Thyroid gland (tissue), 4 donors: Measurements from ENCODE around the gene CAPN5.

Source experiments
- POLR2A ChIP-seq, 2 donors: fragments of 450-650 bp; IDR thresholded peaks; one replicate each; pipeline ENCODE4 v1.6.1; 2017; ENCODE audit warnings: antibody characterized with exemption in 2 of 2, mild to moderate bottlenecking in 2 of 2, moderate library complexity in 1 of 2
- TF ChIP-seq, protein P1 (sequence below), 6 experiments: fragments of 200-600 bp in 3 of 6; fragments of 450-650 bp in 3 of 6; sonication (generic) in 3 of 6; IDR thresholded peaks; one replicate each; pipeline ENCODE4 v1.5.1; 2016 to 2019; ENCODE audit warnings: antibody characterized with exemption in 6 of 6, mild to moderate bottlenecking in 2 of 6, inconsistent platforms in 1 of 6, moderate library complexity in 1 of 6

- TF ChIP-seq, protein P1, sequence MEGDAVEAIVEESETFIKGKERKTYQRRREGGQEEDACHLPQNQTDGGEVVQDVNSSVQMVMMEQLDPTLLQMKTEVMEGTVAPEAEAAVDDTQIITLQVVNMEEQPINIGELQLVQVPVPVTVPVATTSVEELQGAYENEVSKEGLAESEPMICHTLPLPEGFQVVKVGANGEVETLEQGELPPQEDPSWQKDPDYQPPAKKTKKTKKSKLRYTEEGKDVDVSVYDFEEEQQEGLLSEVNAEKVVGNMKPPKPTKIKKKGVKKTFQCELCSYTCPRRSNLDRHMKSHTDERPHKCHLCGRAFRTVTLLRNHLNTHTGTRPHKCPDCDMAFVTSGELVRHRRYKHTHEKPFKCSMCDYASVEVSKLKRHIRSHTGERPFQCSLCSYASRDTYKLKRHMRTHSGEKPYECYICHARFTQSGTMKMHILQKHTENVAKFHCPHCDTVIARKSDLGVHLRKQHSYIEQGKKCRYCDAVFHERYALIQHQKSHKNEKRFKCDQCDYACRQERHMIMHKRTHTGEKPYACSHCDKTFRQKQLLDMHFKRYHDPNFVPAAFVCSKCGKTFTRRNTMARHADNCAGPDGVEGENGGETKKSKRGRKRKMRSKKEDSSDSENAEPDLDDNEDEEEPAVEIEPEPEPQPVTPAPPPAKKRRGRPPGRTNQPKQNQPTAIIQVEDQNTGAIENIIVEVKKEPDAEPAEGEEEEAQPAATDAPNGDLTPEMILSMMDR (IDR thresholded peaks at IDR 0.05): no peak
- no peak for TF ChIP-seq POLR2A (IDR thresholded peaks at IDR 0.05)
Measured at GRCh38 chr11:77037057-77037456, 29.7 kb upstream of the CAPN5 start.
